Calu3 (cell line): ENCODE measurements around the gene MYO19. TPM values are rescaled to one million over a fixed set of nuclear protein-coding genes. Genes with fewer than 3 reads are reported as not detected.

Experiments used
- BruUV-seq: library from RNA; stranded (reverse); fragments of 400-500 nt; replicated peaks from 2 replicates; lab custom pipeline; 2021; lab: Mats Ljungman, UMichigan
- CTCF ChIA-PET: fragments of 300-600 bp; sonication (Branson Sonifier 250); formaldehyde crosslinking; loops from one replicate; lab custom pipeline; 2022; ENCODE audit warnings: antibody characterized with exemption; lab: Charles Lee
- DNase-seq: peaks from one replicate; pipeline ENCODE4 v3.0.0; 2022
- H3K27ac Mint-ChIP-seq: one replicate; pipeline ENCODE4 v1.8.0; 2022; ENCODE audit warnings: mixed read lengths; ENCODE audit not compliant: unreplicated experiment
- H3K27me3 Mint-ChIP-seq: one replicate; pipeline ENCODE4 v1.8.0; 2022; ENCODE audit warnings: mixed read lengths; ENCODE audit not compliant: unreplicated experiment
- H3K36me3 Mint-ChIP-seq: one replicate; pipeline ENCODE4 v1.8.0; 2022; ENCODE audit warnings: mild to moderate bottlenecking, moderate library complexity, mixed read lengths; ENCODE audit not compliant: insufficient read depth, unreplicated experiment
- H3K4me1 Mint-ChIP-seq: one replicate; pipeline ENCODE4 v1.8.0; 2022; ENCODE audit warnings: mild to moderate bottlenecking, low read depth, mixed read lengths; ENCODE audit not compliant: unreplicated experiment
- H3K4me3 Mint-ChIP-seq: one replicate; pipeline ENCODE4 v1.8.0; 2022; ENCODE audit warnings: mild to moderate bottlenecking, low read depth, moderate library complexity, mixed read lengths; ENCODE audit not compliant: unreplicated experiment
- H3K9me3 Mint-ChIP-seq: one replicate; pipeline ENCODE4 v1.8.0; 2022; ENCODE audit warnings: low read depth, mixed read lengths; ENCODE audit not compliant: unreplicated experiment
- CTCF ChIP-seq: fragments of 200-600 bp; IDR thresholded peaks from one replicate; pipeline ENCODE4 v1.8.0; 2022; ENCODE audit warnings: antibody characterized with exemption; ENCODE audit not compliant: unreplicated experiment
- intact Hi-C: fragments of 100-400 bp; cut with micrococcal nuclease; formaldehyde crosslinking; loops from one replicate; pipeline ENCODE4 v1.10.0; 2022; ENCODE audit not compliant: unreplicated experiment
- total RNA-seq: library from RNA; stranded (reverse); gene quantifications from 2 replicates; pipeline ENCODE4 v1.2.3, GENCODE V29; 2022

The MYO19 gene
- total RNA-seq, 1 experiment from 2014 or later, result 156 TPM

DNA sequence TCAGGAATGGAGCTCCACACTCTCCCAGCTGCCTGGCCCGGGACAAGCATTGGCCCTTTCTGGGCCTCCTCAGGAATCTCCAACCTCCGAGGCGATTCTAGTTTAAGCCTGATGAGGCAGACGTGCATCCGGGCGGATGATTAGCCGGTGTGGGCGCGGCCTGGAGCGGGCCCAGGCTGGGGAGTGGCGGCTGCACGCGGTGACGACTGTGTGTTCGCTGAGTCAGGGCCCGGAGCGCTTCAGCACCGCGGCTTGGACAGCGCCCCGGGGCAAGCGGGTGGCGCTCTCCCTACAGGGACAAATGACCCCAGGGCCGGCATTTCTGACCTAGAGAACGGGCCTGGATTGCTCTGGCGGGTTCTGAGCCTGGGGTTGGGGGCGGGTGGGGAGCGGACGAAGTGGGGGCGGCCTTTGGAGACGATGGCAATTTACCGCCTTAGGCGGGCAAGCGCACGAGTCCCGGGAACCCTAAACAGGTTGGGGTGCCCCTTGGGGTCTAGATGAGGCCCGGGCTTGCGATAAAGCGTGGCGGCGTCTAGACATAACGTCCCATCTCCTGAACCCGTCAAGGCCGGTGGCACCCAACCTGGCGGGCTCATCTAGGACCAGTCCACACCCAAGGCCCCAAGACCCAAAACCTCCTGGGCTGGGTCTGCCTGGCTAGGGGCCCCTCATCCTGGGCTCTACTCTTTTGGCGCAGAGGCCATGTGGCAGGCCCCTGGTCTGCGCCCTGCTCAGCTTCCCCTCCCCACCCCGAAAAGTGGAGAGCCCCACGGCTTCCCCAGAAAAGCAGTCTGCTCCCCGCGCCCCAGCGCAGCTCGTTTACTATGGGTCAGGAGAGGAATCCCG lies 70.5 kb downstream of the MYO19 start:
- intact Hi-C loops, result no loop called here
- BruUV-seq, result no TSS peak

GRCh38 chr17:36461330-36462110 lies 73.1 kb downstream of the MYO19 start:
- H3K27me3 Mint-ChIP-seq, result peaks cover 72% of the 10 kb centered on the region
- H3K4me3 Mint-ChIP-seq, result no peak overlapping the region
- no peak for TF ChIP-seq CTCF
- CTCF ChIA-PET, result no interaction called here
- H3K9me3 Mint-ChIP-seq, result no peaks in the 10 kb centered on the region
- intact Hi-C loops, result loop anchor here (2.0 kb wide), 1 partner anchor 13 kb away; no protein-coding TSS in a partner anchor
- H3K27ac Mint-ChIP-seq, result no peak overlapping the region
- DNase-seq, result no peak
- H3K4me1 Mint-ChIP-seq, result no peaks in the 10 kb centered on the region
- BruUV-seq, result no TSS peak
- no peaks in the 10 kb centered on the region for H3K36me3 Mint-ChIP-seq

More for the DNA sequence above, 70.5 kb downstream of the MYO19 start:
- no peaks in the 10 kb centered on the region for H3K36me3 Mint-ChIP-seq
- CTCF ChIA-PET, result no interaction called here
- H3K4me3 Mint-ChIP-seq, result no peak overlapping the region
- no peak for TF ChIP-seq CTCF
- no peaks in the 10 kb centered on the region for H3K9me3 Mint-ChIP-seq
- peaks cover 92% of the 10 kb centered on the region for H3K27me3 Mint-ChIP-seq
- peak; percentile 69 for DNase-seq
- no peaks in the 10 kb centered on the region for H3K4me1 Mint-ChIP-seq
- H3K27ac Mint-ChIP-seq, result no peak overlapping the region

GRCh38 chr17:36460265-36460937 lies 74.3 kb downstream of the MYO19 start:
- Mint-ChIP-seq H3K27me3 (peaks cover 61% of the 10 kb centered on the region), H3K4me3 (no peak overlapping the region), H3K4me1 (no peaks in the 10 kb centered on the region), H3K36me3 (no peaks in the 10 kb centered on the region), H3K27ac (no peak overlapping the region), H3K9me3 (no peaks in the 10 kb centered on the region)
- CTCF ChIA-PET, result no interaction called here
- TF ChIP-seq CTCF, result no peak
- DNase-seq, result no peak
- no TSS peak for BruUV-seq
- intact Hi-C loops, result loop anchor here (2.0 kb wide), 1 partner anchor 14 kb away; no protein-coding TSS in a partner anchor

- intact Hi-C loops, result no loop called here
- Mint-ChIP-seq H3K36me3 (no peaks in the 10 kb centered on the region), H3K9me3 (no peaks in the 10 kb centered on the region), H3K4me1 (no peaks in the 10 kb centered on the region), H3K27ac (no peak overlapping the region), H3K27me3 (peaks cover 53% of the 10 kb centered on the region), H3K4me3 (no peak overlapping the region)
- TF ChIP-seq CTCF, result no peak
- DNase-seq, result no peak
- CTCF ChIA-PET, result no interaction called here
- BruUV-seq, result no TSS peak
These were observed 75.1 kb downstream of the MYO19 start for GRCh38 chr17:36459601-36460000.
